NCI-H460 (cell line): ENCODE results near the gene TEX52. TPM values are rescaled to one million over a fixed set of nuclear protein-coding genes. Genes with fewer than 3 reads are reported as not detected.
A peak's percentile ranks its signal among the peaks of the same experiment; 100 is the strongest.

Source experiments
- DNase-seq: peaks from one replicate; pipeline ENCODE4 v3.0.0-alpha.2; 2016; ENCODE audit warnings: low read depth; ENCODE audit errors: extremely low read depth
- polyA plus RNA-seq: library from polyadenylated mRNA; depleted of rRNA; stranded (reverse); fragments of >200 nt; gene quantifications from 2 replicates; pipeline ENCODE4 v1.2.3, GENCODE V29; 2014; cell fraction: nucleus; rRNA removed
- total RNA-seq: library from RNA; depleted of rRNA; stranded (reverse); fragments of >200 nt; shearing (Covaris generic); gene quantifications from 2 replicates; pipeline ENCODE4 v1.2.3, GENCODE V29; 2014; rRNA removed

Gene TEX52
- total RNA-seq = not detected in 2 replicates
- not detected in 2 replicates for polyA plus RNA-seq

DNA sequence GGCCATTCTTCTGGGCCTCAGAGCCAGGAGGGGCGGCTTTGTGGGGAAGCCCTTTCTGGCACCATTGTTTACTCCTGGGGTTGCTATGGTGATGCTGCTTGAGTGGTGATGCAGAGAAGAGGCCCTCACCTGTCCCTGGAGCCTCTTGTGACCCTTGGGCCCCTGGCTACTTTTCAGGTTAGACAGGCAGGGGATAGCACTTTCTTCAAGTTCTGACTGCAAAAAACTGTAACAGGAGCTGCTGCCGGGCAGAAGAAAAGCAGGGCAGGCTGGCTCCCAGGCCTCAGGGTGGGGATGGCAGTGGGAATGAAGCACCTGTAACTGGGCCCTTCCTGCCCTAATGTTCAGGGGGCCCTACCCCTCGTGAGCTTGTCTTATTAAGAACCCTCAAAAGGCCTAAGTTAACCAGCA, at the start of gene TEX52:
TSS of gene TEX52 (minus strand) at position 19 of the 411 bp plus-strand sequence. CDS start at position 6, 13 bp downstream.
- DNase-seq = no peak

DNA sequence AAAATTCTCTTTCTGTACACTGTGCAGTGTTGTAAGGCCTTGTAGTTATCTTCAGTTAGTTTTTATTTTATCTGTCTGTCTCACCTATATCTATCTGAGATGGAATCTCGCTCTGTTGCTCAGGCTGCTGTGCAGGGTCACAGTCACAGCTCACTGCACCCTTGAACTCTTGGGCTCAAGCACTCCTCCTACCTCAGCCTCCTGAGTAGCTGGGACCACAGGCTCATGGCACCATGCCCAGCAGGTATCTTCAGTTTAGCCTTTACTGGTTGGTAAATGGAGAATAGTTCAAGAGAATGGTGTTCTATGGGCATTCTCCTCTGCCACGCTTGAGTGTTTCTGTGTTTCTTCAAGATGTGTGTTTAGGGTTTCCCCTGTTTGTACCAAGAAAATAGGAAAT, 47.4 kb upstream of the TEX52 start:
- no peak for DNase-seq

DNA sequence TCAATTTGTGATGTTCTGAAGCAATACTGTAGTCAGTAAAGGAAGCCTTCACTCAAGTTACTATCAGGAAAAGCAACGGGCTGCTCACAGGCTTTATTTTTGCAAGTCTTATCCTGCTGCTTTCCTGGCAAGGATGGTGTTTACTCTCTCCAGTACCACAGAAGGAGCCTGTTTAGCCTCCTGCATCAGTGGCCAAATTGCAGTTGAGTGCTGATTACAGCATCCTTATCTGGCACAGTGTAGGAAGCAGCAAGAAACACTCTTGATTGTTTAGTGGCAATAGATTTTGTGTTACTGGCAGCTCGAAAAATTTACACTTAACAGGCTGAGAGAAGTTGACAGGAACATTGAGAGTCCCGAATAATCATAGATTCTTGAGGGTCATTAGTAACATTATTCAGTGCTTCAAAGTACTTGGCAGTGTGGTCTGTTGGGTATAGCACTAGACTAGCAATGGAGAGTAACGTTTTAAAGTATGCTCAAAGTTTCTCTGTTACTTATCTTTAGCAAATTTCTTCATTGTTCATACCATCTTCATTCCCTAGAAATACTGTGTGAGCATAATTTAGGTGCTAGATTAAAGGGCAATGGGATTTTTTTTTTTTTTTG, 45.5 kb upstream of the TEX52 start:
- DNase-seq = no peak

DNA sequence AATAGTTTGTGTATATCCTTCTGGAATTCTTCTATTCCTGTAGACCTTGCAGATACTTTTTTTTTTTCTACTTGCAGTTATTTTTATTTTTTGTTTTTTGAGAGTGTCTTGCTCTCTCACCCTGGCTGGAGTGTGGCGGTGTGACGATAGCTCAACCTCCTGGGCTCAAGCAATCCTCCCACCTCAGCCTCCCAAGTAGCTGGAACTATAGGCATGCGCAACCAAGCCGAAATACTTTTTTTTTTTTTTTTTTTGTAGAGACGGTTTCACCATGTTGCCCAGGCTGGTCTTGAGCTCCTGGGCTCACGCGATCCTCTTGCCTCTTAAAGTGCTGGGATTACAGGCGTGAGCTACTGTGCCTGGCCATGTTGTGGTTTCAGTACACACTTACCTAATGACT, 43.8 kb upstream of the TEX52 start:
- no peak for DNase-seq

DNA sequence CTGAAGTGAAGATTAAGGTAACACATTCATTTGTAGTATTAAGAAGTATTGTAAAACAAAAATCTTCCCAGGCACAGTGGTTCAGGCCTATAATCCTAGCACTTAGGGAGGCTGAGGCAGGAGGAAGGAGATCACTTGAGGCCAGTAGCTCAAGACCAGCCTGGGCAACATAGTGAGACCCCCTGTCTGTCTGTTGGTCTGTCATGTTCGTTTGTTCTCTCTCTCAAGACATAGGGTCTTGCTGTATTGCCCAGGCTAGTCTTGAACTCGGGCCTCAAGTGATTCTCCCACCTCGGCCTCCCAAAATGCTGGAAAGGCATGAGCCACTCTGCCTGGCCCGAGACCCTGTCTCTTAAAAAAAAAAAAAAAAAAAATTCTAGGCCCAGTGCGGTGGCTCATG, 40.6 kb upstream of the TEX52 start:
- DNase-seq = no peak

DNA sequence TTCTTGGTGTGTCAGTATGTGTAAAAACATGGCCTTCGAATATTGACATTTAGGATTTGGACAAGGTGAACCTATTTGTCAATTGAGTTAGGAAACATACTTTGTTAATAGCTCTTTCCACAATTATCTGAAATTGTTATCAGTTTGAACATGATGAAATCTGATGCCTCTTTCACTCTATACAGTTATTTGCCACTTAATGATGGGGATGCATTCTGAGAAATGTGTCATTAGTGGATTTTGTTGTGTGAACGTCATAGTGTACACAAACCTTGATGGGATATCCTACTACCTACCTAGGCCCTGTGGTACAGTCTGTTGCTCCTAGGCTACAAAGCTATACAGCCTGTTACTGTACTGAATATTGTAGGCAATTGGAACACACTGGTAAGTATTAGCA, 38.7 kb upstream of the TEX52 start:
- DNase-seq = no peak

DNA sequence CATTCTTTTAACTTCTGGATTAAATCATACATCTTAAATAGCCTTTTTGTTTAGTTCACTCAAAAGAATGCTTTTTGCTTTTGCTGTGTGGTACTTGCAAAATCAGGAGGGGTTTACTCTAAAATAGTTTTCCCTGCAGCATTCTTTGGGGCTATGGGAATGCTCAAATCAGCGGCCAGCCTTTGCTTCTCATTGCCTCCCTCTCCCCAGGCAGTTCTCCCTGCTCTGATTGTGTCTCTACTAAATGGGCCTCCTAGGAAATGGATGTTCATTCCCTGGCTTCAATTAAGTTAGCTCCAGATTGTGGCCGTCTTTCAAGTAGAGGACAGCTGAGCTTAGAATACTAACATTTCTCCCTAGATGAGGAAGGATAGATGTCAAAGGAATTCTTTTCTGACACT, 38.2 kb upstream of the TEX52 start:
- DNase-seq = no peak

DNA sequence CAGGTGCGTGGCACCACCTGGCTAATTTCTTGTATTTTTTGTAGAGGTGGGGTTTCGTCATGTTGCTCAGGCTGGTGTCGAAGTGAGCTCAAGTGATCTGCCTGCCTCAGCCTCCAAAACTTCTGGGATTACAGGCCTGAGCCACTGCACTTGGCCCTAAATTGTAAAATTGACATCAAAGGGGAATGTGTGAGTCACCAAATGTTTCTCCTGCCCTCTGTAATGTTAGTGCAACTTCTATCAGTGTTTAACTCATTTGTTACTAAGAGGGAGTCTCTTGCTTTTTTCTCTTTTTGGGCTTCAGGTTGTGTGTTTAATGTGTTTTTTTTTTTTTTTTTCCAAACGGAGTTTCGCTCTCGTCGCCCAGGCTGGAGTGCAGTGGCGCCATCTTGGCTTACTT, 36.2 kb upstream of the TEX52 start:
- DNase-seq = no peak

DNA sequence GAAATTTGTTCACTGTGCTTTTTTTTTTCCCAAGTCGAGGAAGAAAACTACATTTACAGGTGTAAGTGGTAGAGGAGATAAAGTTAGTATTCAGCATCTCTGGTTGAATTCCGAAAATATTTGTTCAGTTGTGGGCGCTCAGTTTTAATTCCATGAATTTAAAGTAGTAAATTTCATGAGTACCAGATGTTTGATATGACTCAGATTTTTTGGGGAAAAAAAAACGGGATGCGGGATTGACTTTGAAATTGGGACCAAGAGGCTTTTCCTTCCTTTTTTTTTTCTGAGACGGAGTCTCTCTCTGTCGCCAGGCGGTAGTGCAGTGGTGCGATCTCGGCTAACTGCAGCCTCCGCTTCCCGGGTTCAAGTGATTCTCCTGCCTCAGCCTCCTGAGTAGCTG, 35.4 kb upstream of the TEX52 start:
- DNase-seq = no peak

DNA sequence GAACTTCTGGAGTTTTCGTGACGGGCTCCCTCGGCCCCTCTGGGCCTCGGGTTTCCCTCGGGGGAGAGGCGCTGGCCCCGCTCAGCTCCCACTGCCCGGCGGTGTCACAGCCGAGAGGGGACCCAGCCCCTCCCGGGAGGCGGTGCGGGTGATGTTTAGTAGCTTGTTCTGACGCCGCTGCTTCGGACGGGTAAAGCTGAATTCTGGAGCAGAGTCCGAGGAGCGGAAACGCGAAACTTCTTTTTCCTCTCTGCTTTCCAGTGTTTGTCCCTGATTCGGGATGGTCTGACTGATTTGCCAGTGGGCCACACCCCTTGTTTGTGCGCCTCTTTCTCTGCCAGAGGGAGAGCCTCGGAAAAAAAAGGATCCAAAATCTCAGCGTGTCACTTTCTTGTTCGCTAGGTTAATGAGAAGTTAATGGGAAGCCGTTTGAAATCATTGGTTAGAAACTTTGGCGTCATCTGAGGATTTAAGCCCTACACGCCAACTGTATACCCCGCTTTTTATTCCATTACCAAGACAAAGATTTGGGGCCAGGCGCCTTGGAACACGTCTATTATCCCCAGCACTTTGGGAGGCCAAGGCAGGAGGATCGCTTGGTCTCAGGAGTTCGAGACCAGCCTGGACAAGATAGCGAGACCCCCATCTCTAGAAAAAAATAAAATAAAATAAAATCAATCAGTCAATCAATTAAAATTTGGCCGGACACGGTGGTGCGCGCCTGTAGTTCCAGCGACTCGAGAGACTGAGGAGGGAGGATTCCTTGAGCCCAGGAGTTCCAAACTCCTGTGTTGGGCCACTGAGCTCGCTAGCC, 34.6 kb upstream of the TEX52 start:
- peak; percentile 7 for DNase-seq

DNA sequence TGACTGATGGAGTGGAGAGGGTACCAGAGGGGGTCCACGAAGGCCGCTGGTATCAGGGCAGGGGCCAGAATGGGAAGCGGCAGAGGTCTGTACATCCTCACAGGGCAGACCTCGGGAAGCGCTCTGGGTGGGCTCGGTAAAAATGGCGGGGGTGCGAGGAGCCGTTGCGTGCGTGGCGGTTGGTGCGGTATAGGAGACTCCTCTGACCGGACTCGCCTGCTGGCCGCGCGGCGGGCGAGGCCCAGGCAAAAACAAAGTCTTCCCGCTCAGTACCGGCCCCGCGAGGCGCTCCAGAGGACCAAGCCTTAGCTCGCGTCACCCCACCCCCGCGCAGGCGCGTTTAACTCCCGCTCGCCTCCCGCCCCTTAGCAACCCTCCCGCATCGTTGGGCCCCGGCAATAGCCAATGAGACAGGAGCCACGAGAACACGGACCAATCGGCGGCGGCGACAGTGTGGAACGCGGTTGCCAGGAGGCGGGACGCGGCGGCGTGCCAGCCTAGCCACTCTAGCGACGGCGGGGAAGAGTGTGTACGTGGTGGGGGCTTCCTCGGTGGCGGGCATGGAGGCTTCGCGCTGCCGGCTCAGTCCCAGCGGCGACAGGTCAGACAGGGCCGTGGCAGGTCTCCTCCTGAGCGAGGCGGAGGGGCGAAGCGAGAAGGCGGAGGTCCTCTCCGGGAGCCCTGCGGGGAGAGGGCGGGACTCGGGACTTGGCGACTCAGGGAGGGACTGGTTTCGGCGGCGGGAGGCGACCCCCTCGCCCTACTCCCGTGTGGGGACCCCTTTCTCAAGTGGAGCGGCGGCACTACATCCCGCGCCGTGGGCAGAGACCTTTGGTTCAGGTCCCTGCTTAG, 33.8 kb upstream of the TEX52 start, which contains the start of gene TULP3:
TSS of gene TULP3 (plus strand) at position 504 of the 852 bp plus-strand sequence. CDS start at position 561, 57 bp downstream.
- DNase-seq = peak; percentile 93

DNA sequence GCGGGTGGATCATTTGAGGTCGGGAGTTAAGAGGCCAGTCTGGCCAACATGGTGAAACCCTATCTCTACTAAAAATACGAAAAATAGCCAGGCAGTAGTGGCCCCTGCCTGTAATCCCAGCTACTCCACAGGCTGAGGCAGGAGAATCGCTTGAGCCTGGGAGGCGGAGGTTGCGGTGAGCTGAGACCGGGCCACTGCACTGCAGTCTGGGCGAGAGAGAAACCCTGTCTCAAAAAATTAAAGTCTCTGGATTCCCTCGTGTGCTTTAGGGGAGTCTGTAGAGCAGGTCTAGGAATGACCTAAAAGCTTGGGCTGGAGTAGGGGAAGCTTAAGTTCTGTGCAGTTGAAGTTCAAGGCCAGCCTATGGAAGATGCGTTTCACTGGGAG, 33.2 kb upstream of the TEX52 start:
- no peak for DNase-seq

DNA sequence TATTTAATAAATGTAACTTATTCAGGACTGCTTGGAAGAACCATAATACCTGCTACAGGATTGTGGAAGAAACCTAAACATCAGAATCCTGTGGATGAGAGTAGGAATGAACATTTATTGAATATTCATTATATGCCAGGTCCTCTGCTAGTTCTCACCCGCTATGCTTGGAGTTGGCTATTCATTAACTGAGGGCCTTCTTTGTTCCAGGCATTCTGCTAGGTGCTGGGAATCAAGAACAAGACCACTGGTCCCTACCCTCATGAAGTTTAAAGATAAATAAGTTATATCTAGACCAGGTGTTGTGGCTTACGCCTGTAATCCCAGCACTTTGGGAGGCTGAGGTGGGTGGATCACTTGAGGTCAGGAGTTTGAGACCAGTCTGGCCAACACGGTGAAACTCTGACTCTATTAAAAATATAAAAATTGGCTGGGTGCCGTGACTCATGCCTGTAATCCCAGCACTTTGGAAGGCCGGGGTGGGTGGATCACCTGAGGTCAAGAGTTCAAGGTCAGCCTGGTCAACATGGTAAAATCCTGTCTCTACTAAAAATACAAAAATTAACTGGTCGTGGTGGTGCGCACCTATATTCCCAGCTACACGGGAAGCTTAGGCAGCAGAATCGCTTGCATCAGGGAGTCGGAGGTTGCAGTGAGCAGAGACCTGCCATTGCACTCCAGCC, 30.1 kb upstream of the TEX52 start:
- no peak for DNase-seq

DNA sequence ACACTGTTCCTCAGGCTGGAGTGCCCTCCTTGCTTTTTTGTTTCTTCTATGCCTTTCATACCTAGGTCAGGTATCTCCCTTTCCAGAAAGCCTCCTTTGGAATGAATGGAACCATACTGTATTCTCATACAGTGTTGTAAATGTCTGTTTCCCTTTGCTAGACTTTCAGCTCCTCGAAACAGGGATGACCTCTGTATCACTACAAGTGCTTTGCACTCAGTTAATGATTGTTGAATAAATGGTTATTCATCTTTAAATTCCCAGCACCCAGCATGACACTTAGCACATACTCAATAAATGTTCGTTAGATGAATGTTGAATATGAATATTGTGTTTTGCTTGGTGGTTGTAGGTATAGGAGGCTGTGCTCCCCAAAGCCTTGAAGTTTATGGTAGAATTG, 28.0 kb upstream of the TEX52 start:
- DNase-seq = no peak

DNA sequence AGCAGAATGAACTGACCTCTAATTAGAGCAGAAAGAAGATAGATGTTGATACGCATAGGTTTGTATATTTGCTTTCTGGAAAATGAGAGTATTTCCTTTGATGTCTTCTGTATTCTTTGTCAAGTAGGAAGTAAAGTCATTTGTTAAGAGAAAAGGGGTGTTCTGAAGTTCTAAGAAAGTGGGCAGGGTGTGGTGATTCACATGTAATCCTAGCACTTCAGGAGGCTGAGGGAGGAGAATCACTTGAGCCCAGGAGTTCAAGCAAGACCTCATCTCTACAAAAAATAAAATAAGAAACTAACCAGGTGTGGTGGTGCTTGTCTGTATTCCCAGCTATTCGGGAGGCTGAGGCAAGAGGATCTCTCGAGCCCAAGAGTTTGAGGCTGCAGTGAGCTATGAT, 23.0 kb upstream of the TEX52 start:
- no peak for DNase-seq

DNA sequence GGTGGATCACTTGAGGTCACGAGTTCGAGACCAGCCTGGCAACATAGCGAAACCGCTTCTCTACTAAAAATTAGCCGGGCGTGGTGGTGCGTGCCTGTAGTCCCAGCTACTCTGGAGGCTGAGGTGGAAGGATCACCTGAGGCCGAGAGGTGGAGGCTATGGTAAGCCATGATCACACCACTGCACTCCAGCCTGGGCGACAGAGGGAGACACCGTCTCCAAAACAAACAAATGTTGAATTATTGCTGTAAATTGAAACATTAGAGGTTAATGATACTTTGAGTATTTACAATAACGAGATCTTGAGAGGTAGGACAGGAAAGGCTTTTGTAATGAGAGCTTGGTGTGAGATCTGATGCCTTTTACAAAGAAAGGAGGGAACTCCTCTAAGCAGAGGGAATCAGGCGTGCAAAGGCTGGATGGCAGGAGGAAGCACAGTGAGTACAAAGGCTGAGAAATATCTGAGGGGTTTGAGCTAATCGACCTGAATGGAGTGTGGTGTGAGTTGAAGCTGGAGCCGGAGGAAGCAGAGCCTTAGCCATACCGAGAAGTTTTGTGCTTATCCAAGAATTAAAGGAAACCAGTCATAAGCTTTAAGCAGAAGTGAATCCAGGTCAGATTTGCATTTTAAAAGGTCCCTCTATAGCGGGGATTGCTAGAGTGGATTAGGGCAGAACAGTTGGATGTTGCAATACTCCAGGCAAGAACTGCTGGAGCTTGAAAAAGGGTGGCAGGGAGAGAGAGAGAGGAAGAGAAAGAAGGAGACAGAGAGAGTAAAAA, 21.3 kb upstream of the TEX52 start:
- DNase-seq = no peak

DNA sequence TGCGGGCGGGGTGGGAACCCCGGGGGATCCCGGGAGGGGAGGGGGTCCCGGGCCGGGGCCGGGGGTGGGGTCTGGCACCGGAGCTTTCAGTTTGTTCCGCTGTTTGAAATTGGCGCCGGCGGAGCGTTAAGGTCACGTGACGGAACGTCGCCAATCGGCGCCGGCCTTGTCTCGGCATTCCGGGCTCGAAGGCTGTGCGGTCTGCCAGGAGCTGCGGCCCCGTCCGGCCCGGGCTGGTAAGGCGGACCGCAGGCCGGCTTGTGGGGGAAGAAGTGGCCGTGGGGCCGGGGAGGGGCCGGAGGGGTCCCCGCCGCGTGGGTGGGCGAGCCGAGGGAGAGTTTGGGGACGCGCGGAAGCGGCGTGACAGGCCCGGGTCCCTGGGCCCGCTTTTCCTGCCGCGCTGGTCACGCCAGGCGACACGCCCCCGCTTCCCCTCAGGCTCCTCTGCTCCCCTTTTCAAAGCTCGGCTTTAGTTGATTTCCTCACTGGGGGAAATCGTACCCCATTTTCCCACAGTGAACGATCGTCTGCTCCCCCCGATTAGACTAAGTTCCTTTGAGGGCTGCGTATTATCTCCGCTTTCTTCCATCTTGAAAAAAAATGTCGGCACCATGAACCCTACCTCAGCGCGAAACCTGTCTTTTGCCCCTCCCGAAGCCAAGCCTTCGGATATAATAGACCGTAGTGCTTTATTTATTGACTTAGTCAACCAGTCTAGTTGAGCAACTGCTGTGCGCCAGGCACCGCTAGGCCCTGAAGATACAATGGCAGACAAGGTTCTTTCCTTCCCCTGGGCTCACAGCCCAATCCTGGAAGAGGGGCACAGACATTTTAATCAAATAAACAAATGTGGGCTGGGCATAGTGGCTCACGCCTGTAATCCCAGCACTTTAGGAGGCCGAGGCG, 20.5 kb upstream of the TEX52 start, which contains the start of the genes FOXM1 and RHNO1:
TSS of gene FOXM1 (minus strand) at position 128 of the 906 bp plus-strand sequence. CDS start 2,696 bp downstream, outside the sequence.
TSS of gene RHNO1 (plus strand) at position 177 of the 906 bp plus-strand sequence. CDS start 8,144 bp downstream, outside the sequence.
- DNase-seq = peak; percentile 73

DNA sequence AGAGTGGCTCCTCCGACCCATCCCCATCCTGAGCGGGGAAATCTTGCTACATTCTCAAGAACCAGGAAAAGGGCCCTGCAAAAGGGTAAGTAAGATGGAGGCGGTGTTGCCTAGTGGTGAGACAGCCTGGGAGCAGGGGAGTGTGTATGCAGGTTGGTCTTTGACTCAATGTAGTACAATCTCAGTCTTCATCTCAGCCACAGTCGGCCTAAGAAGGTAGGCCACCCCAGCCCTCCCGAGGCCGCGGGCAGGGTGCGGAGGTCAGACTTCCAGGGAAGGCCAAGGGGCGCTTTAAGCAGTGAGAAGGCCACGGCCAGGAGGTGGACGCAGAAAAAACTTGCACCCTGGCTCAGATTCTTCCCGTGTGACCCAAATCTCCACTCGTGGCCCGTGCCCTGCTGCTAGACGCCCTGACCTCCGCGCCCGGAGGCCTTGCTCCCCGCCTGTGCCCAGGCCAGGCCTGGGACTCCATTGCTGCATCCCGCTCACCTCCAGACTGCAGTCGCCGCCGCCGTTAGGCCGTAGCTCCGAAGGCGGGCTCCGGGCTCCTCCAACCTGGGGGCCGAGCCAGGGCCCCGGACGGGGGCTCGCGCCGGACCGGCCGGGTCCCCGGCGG, 19.7 kb upstream of the TEX52 start:
- DNase-seq = no peak
